Measurements from ENCODE around the gene ADCY6.

GRCh38 chr12:48787791-48788523 is 932 bp downstream of the ADCY6 start:
- TF ChIP-seq CTCF (IDR thresholded peaks at IDR 0.05) (no peak), REST (IDR thresholded peaks at IDR 0.05; ENCODE audit: insufficient read depth in 1 of 2, low read depth in 2 of 2, low read length in 1 of 2) (no peak)
